Measurements from ENCODE around the gene C8B. TPM values are rescaled to one million over a fixed set of nuclear protein-coding genes. Genes with fewer than 3 reads are reported as not detected.
A peak's percentile ranks its signal among the peaks of the same experiment; 100 is the strongest.

C8B gene
- total and polyA plus RNA-seq, 2 of the 13 experiments (the other 11 are each of a cell fraction or from before 2014, with no cell fraction given) = 8.4 to 11.3 TPM

GRCh38 chr1:56986397-56986796, 20.6 kb upstream of the C8B start:
- in situ Hi-C loops (cut with HindIII; ENCODE audit: extremely low pct_ligation_motif_present, low pct_unique_long_range_greater_than_20kb) (no loop called here), intact Hi-C loops (cut with micrococcal nuclease; ENCODE audit: unreplicated experiment) (loop anchor here (10.0 kb wide), 1 partner anchor 298 kb away; no protein-coding TSS in a partner anchor)
- Histone ChIP-seq H4K20me1 (ENCODE audit: insufficient read depth, low read length) (no peaks in the 10 kb centered on the region), H2AFZ (ENCODE audit: low read length) (no peak overlapping the region), H3K36me3 (replicated peaks in 1 of 2; ENCODE audit: control insufficient read depth in 1 of 2, insufficient read depth in 2 of 2, low read length in 2 of 2) (no peaks in the 10 kb centered on the region), H3K9ac (ENCODE audit: insufficient read depth, low read depth, low read length) (peak overlapping the region; percentile 45), H3K4me3 (replicated peaks in 1 of 3; ENCODE audit: insufficient read depth in 1 of 3, low read depth in 2 of 3, low read length in 3 of 3) (peak overlapping the region in 1 of 3 experiments; percentile 47; a peak in 1 of 6 replicates), H3K4me1 (ENCODE audit: insufficient read depth, low read length) (peaks cover 26% of the 10 kb centered on the region), H3K79me2 (ENCODE audit: insufficient read depth, low read length) (no peaks in the 10 kb centered on the region), H3K4me2 (ENCODE audit: low read depth, low read length) (peak overlapping the region; percentile 76), H3K9me3 (ENCODE audit: low read length) (no peaks in the 10 kb centered on the region), H3K27me3 (ENCODE audit: control insufficient read depth in 1 of 2, insufficient read depth in 2 of 2, low read length in 2 of 2) (no peaks in the 10 kb centered on the region), H3K27ac (ENCODE audit: extremely low read length, insufficient read depth, low read length) (peak overlapping the region; percentile 65)
- BruUV-seq (replicated peaks) = no TSS peak
- DNase-seq (ENCODE audit: low spot score) (no peak), ATAC-seq (peak; percentile 63), FAIRE-seq (no peak)
- WGBS (ENCODE audit: low lambda C conversion rate) = 5% methylated on average over 2 of the region's 2 CpGs
- POLR2A ChIA-PET = interaction anchor here (0.6 to 1.4 kb wide), 3 partner anchors 21 to 132 kb away, joined by 3 to 4 read pairs (median 4); partner anchors contain the start of genes C8A and C8B
- no peak for TF ChIP-seq ZNF784 (CRISPR knock-in tag; IDR thresholded peaks at IDR 0.05; ENCODE audit: borderline replicate concordance)
- TF ChIP-seq STAG1 (CRISPR knock-in tag; IDR thresholded peaks at IDR 0.05) = no peak
- TF ChIP-seq ZNF124 (CRISPR knock-in tag; IDR thresholded peaks at IDR 0.05) = no peak
- no peak for TF ChIP-seq HNF1B (CRISPR knock-in tag; IDR thresholded peaks at IDR 0.05)
- no peak for TF ChIP-seq ZNF234 (CRISPR knock-in tag; conservative IDR thresholded peaks at IDR 0.05)
- no peak for TF ChIP-seq REXO4 (CRISPR knock-in tag; IDR thresholded peaks at IDR 0.05; ENCODE audit: borderline replicate concordance)
- TF ChIP-seq ELF1 (CRISPR knock-in tag; IDR thresholded peaks at IDR 0.05) = no peak
- no peak for TF ChIP-seq ZNF296 (CRISPR knock-in tag; conservative IDR thresholded peaks at IDR 0.05)
- TF ChIP-seq NKX3-1 (CRISPR knock-in tag; IDR thresholded peaks at IDR 0.05) = no peak
- TF ChIP-seq RFX1 (IDR thresholded peaks at IDR 0.05) = no peak
- TF ChIP-seq ZNF354B (CRISPR knock-in tag; IDR thresholded peaks at IDR 0.05) = no peak
- no peak for TF ChIP-seq TEAD2 (CRISPR knock-in tag; IDR thresholded peaks at IDR 0.05)
- TF ChIP-seq ETV6 (CRISPR knock-in tag; conservative IDR thresholded peaks at IDR 0.05) = no peak
- no peak for TF ChIP-seq TFDP1 (CRISPR knock-in tag; IDR thresholded peaks at IDR 0.05; ENCODE audit: borderline replicate concordance)
- TF ChIP-seq MED1 (CRISPR knock-in tag; IDR thresholded peaks at IDR 0.05) = no peak
- CTCF ChIA-PET (ENCODE audit: low intra/inter-chr PET ratio, low total read pairs) = no interaction called here

Data from HepG2 (cell line).